ENCODE data around the gene MPHOSPH6. TPM values are rescaled to one million over a fixed set of nuclear protein-coding genes. Genes with fewer than 3 reads are reported as not detected.
"Not testable (repeated sequence)": the region's sequence is repeated elsewhere in the genome, so short reads cannot be mapped to it uniquely, and the experiment has no call there.

MPHOSPH6 gene
- total RNA-seq, 1 donor from 2014 or later = 37.1 TPM

DNA sequence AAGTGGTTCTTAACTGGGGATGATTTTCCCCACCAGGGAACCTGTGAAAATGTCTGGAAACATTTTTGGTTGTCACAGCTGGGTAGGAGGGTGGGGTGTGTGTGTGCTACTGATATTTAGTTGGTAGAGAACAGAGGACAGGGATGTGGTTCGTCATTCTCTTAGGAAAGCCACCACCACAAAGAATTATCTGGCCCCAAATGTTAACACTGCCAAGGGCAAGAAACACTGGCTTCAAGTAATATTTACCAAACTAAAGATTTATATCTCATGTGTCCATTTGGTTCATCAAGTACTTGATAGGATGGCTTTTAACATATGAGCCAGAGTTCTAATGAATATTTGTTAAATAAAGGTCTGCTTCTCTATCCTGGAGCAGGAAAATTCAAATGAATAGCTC, 19.5 kb downstream of the MPHOSPH6 start:
- H3K27me3 ChIP-seq (ENCODE audit: control insufficient read depth, insufficient read depth, low read length) = no peaks in the 10 kb centered on the region
- no peak for DNase-seq (ENCODE audit: low read depth)
- no peaks in the 10 kb centered on the region for H3K36me3 ChIP-seq (ENCODE audit: control insufficient read depth, insufficient read depth, low read length)
- no peak overlapping the region for H3K4me3 ChIP-seq (ENCODE audit: low read depth, low read length)
- TF ChIP-seq, protein P1, sequence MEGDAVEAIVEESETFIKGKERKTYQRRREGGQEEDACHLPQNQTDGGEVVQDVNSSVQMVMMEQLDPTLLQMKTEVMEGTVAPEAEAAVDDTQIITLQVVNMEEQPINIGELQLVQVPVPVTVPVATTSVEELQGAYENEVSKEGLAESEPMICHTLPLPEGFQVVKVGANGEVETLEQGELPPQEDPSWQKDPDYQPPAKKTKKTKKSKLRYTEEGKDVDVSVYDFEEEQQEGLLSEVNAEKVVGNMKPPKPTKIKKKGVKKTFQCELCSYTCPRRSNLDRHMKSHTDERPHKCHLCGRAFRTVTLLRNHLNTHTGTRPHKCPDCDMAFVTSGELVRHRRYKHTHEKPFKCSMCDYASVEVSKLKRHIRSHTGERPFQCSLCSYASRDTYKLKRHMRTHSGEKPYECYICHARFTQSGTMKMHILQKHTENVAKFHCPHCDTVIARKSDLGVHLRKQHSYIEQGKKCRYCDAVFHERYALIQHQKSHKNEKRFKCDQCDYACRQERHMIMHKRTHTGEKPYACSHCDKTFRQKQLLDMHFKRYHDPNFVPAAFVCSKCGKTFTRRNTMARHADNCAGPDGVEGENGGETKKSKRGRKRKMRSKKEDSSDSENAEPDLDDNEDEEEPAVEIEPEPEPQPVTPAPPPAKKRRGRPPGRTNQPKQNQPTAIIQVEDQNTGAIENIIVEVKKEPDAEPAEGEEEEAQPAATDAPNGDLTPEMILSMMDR (IDR thresholded peaks at IDR 0.05; ENCODE audit: insufficient read depth, low read length, poor library complexity, severe bottlenecking) = no peak

DNA sequence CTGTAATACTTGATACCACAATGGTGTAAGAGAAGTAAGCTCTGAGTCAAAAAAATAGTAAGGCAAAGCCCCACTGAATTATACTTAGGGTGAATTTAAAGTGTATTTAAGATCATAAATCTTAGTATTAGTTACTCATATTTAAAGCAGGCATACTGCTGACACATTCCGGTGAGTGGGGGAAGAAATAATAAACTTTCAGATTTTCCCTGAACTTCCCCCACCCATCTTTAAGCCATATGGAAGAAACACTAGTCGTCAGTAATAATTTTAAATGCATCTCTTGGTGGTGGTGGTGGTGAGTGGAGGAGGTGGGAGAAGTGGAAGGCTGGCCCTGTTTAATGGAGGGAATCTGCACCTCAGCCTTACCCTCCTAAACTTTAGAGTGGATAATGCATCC, 20.5 kb downstream of the MPHOSPH6 start:
- TF ChIP-seq, protein P1 (IDR thresholded peaks at IDR 0.05; ENCODE audit: insufficient read depth, low read length, poor library complexity, severe bottlenecking) = no peak
- Histone ChIP-seq H3K27me3 (ENCODE audit: control insufficient read depth, insufficient read depth, low read length) (no peaks in the 10 kb centered on the region), H3K36me3 (ENCODE audit: control insufficient read depth, insufficient read depth, low read length) (no peaks in the 10 kb centered on the region), H3K4me3 (ENCODE audit: low read depth, low read length) (no peak overlapping the region)
- DNase-seq (ENCODE audit: low read depth) = no peak

DNA sequence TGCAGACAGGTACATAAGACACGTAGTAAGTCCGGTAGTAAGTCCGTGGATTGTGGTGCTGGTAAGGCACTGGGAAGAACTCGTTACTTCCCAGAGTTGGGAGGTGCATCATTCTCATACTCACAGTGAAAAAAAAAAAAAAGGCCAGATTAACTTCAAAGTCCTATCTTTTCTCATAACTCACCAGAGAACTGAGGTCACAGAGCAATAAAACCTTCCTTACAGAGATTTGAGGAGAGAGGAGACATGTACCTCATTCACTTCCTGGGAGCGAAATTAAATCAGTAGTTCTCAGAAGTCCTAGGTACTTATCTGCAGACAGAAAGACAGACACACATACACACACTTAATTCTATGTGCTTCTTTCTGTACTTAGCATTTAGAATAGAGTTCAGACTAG, 22.5 kb downstream of the MPHOSPH6 start:
- TF ChIP-seq, protein P1 (IDR thresholded peaks at IDR 0.05; ENCODE audit: insufficient read depth, low read length, poor library complexity, severe bottlenecking) = no peak
- no peak for DNase-seq (ENCODE audit: low read depth)
- Histone ChIP-seq H3K4me3 (ENCODE audit: low read depth, low read length) (no peak overlapping the region), H3K27me3 (ENCODE audit: control insufficient read depth, insufficient read depth, low read length) (no peaks in the 10 kb centered on the region), H3K36me3 (ENCODE audit: control insufficient read depth, insufficient read depth, low read length) (no peaks in the 10 kb centered on the region)

GRCh38 chr16:82146957-82147356, 23.1 kb downstream of the MPHOSPH6 start:
- no peaks in the 10 kb centered on the region for H3K27me3 ChIP-seq (ENCODE audit: control insufficient read depth, insufficient read depth, low read length)
- no peaks in the 10 kb centered on the region for H3K36me3 ChIP-seq (ENCODE audit: control insufficient read depth, insufficient read depth, low read length)
- H3K4me3 ChIP-seq (ENCODE audit: low read depth, low read length) = no peak overlapping the region
- no peak for DNase-seq (ENCODE audit: low read depth)
- TF ChIP-seq, protein P1 (IDR thresholded peaks at IDR 0.05; ENCODE audit: insufficient read depth, low read length, poor library complexity, severe bottlenecking) = no peak

DNA sequence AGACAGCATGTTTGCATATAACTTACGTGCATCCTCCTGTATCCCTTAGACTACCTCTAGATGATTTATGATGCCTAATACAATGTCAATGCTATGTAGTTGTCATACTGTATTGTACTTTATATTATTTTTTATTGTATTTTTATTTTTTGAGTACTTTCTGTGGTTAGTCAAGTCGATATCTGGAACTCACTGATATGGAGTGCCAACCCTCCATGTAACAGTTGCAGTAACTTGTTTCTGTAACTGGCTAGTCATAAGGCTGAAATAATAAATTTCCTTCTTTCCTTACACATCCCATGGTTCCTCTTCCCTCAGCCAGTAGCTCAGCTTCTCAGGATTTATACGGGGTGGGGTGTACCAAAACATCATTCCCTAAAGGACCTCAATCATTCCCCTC, 23.5 kb downstream of the MPHOSPH6 start:
- H3K27me3 ChIP-seq (ENCODE audit: control insufficient read depth, insufficient read depth, low read length) = no peaks in the 10 kb centered on the region
- TF ChIP-seq, protein P1 (IDR thresholded peaks at IDR 0.05; ENCODE audit: insufficient read depth, low read length, poor library complexity, severe bottlenecking) = no peak
- DNase-seq (ENCODE audit: low read depth) = no peak
- no peak overlapping the region for H3K4me3 ChIP-seq (ENCODE audit: low read depth, low read length)
- no peaks in the 10 kb centered on the region for H3K36me3 ChIP-seq (ENCODE audit: control insufficient read depth, insufficient read depth, low read length)

- not testable (repeated sequence) for DNase-seq (ENCODE audit: low read depth); H3K4me3 ChIP-seq (ENCODE audit: low read depth, low read length)
Observed at GRCh38 chr16:82139286-82139571, 30.8 kb downstream of the MPHOSPH6 start.

More at GRCh38 chr16:82139286-82139571, 30.8 kb downstream of the MPHOSPH6 start:
- H3K36me3 ChIP-seq (ENCODE audit: control insufficient read depth, insufficient read depth, low read length); H3K27me3 ChIP-seq (ENCODE audit: control insufficient read depth, insufficient read depth, low read length): not testable (repeated sequence)

Data from kidney epithelial cell (primary cell).